MM.1S (cell line): ENCODE measurements around the gene OLIG2.

Experiments used
- CTCF ChIP-seq: fragments of 300-600 bp; sonication (generic); IDR thresholded peaks from 2 replicates; pipeline ENCODE4 v1.5.1; 2016; ENCODE audit warnings: antibody characterized with exemption, low read length, mixed read lengths
- EZH2 ChIP-seq: fragments of 300-600 bp; sonication (generic); optimal IDR thresholded peaks from 2 replicates; pipeline ENCODE3; 2017; ENCODE audit warnings: low read depth, mild to moderate bottlenecking, antibody characterized with exemption, low read length, mixed read lengths
- EZH2phosphoT487 ChIP-seq: fragments of 300-600 bp; sonication (generic); IDR thresholded peaks from 2 replicates; pipeline ENCODE4 v1.6.1; 2018; ENCODE audit warnings: antibody characterized with exemption, low read length

- TF ChIP-seq CTCF, result no peak
- no peak for TF ChIP-seq EZH2
- TF ChIP-seq EZH2phosphoT487, result no peak
Observed at GRCh38 chr21:33069243-33069642, 43.5 kb downstream of the OLIG2 start.
